Spinal cord (tissue), 10 donors: ENCODE results near the gene FAP. TPM values are rescaled to one million over a fixed set of nuclear protein-coding genes. Genes with fewer than 3 reads are reported as not detected.

ENCODE experiments used
- DNase-seq, 6 donors: peaks; one replicate each; pipeline versions ENCODE4 v3.0.0 to v3.0.0-alpha.2; 2013 to 2015; ENCODE audit warnings: low spot score in 6 of 6, low read depth in 4 of 6
- H3K27ac ChIP-seq: one replicate; pipeline ENCODE4 v1.5.1; 2013; ENCODE audit warnings: low read depth, low read length, control low read depth
- H3K27me3 ChIP-seq: one replicate; pipeline ENCODE4 v1.6.1; 2013; ENCODE audit warnings: low read length; ENCODE audit not compliant: control insufficient read depth, insufficient read depth
- H3K36me3 ChIP-seq: one replicate; pipeline ENCODE4 v1.6.1; 2013; ENCODE audit warnings: low read length; ENCODE audit not compliant: control insufficient read depth, insufficient read depth
- H3K4me1 ChIP-seq: one replicate; pipeline ENCODE4 v1.6.1; 2013; ENCODE audit warnings: low read length; ENCODE audit not compliant: control insufficient read depth, insufficient read depth
- H3K4me3 ChIP-seq: one replicate; pipeline ENCODE4 v1.5.1; 2013; ENCODE audit warnings: low read depth, low read length, control low read depth
- H3K9me3 ChIP-seq: one replicate; pipeline ENCODE4 v1.6.1; 2013; ENCODE audit warnings: low read length; ENCODE audit not compliant: control insufficient read depth, insufficient read depth
- WGBS: methylation state at CpG from one replicate; pipeline ENCODE4 v1.1.5; 2013; ENCODE audit warnings: missing lambda C conversion rate; ENCODE audit not compliant: insufficient coverage; 5-methylcytosine and 5-hydroxymethylcytosine counted together
- polyA plus RNA-seq, 2 donors: library from polyadenylated mRNA; unstranded; fragments of 120-200 nt; gene quantifications; one replicate each; pipeline ENCODE4 v1.2.1, GENCODE V29; 2013; ENCODE audit not compliant: insufficient read length in 2 of 2
- total RNA-seq, 2 donors: library from RNA; depleted of rRNA in 1 of 2; stranded (reverse); fragments of 120-200 nt in 1 of 2; fragments of >200 nt in 1 of 2; gene quantifications; one replicate each; pipeline versions ENCODE4 v1.2.3 to v1.2.4, GENCODE V29; 2013 to 2014
- donor health status: healthy.

Gene FAP
- total and polyA plus RNA-seq, 4 donors: 10.2 to 27.6 (median 17.3) TPM

DNA sequence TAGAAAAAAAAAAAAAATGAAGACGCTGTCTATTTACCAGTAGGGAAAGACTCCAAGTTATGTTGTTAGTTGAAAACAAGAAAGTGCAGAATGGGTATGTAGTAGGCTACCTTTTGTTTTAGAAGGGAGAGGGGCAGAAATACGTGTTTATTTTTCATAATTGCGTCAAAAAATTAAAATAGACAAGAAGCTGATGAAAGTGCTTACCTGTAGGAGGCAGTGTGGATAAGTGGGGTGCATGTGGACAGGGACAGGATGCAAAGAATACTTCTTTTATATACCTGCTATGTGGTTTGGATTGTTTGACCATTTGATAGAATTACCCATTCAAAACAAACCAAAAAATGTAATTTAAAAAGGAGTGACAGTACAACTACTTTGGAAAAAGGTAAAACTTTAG is 88.2 kb downstream of the FAP start:
- no peak overlapping the region for H3K27ac ChIP-seq
- H3K9me3 ChIP-seq: no peaks in the 10 kb centered on the region
- H3K36me3 ChIP-seq: no peaks in the 10 kb centered on the region
- H3K27me3 ChIP-seq: no peaks in the 10 kb centered on the region
- no peaks in the 10 kb centered on the region for H3K4me1 ChIP-seq
- DNase-seq: no peak
- WGBS: 90% methylated on average over 2 of the region's 3 CpGs
- H3K4me3 ChIP-seq: no peak overlapping the region

DNA sequence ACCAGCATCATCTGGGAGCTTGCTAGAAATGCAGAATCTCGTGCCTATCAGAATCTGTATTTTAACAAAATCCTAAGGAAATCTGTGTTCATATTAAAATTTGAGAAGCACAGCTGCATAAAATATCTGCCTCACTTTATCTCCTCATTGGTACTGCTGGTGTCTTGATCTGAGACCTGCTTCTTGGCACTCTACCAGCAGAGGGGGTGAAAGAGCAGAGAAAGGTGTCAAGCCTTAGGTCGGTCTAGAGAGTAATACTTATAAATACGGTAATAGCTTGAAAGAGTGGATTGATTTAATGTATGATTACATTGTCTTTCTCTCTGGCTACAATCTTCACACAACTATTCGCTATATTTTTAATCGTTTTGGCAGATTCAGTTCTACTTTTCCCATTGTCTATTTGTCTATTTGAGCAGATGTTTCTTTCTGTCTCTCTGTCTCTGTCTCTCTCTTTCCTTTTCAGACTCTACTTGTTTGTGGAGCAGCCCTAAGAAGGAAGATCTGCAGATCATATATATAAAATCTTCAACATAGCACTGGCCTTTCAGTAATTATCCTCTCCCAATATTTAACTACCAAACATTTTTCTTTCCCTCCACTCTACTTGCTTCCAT is 89.5 kb downstream of the FAP start:
- H3K27ac ChIP-seq: no peak overlapping the region
- H3K9me3 ChIP-seq: no peaks in the 10 kb centered on the region
- peak in 4 of 6 donors; percentile 0 to 56 (median 12) for DNase-seq
- H3K36me3 ChIP-seq: no peaks in the 10 kb centered on the region
- no peaks in the 10 kb centered on the region for H3K4me1 ChIP-seq
- no peaks in the 10 kb centered on the region for H3K27me3 ChIP-seq
- 0% methylated on average over 1 of the region's 5 CpGs for WGBS
- H3K4me3 ChIP-seq: no peak overlapping the region

DNA sequence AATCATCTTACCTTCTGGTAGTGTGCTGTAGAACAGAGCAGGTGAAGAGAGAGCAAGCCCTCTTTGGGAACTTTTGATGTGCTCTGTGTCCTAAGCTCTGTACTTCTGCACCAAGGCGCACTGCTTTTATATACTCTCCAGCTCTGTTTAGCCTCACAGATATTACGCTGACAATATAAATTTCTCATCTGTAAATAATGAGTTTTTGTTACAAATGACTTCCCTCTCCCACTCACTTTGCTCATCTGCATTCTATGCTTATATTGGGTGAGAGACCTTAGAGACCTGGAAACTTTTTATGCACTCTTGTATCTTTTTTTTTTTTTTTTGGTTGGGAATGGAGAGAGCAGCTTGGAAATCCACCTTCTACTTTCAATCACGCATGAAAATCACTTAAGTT is 91.1 kb downstream of the FAP start, which contains the start of gene GCG:
Gene GCG (minus strand): TSS at position 101 of the 400 bp plus-strand sequence. CDS start 3,069 bp downstream, outside the sequence.
- Histone ChIP-seq H3K9me3 (no peaks in the 10 kb centered on the region), H3K27me3 (no peaks in the 10 kb centered on the region), H3K4me3 (no peak within 1 kb of the TSS), H3K36me3 (no peaks in the 10 kb centered on the region), H3K27ac (no peak within 1 kb of the TSS), H3K4me1 (no peaks in the 10 kb centered on the region)
- DNase-seq: no peak
- WGBS: no CpG with 5 or more reads among the region's 3 CpGs

DNA sequence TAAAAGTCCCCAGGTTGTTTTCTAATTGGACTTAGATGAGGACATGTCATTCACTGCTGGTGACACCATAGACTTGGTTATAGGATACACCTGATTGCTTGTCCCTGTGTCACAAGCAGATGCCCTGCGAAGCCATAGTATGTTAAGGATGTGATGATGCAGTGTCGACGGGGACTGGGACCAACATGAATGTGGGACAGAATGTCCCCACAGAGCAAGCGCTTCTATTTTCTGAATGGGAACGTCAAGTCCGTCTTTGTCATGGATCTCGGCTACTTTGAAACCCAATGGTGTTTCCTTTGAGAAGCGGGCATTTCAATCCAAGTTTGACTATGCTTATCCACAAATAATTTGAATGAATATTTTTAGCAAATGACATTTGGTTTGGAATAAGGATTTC is 93.3 kb downstream of the FAP start:
- Histone ChIP-seq H3K27me3 (no peaks in the 10 kb centered on the region), H3K9me3 (no peaks in the 10 kb centered on the region), H3K4me3 (no peak overlapping the region), H3K36me3 (no peaks in the 10 kb centered on the region), H3K4me1 (no peaks in the 10 kb centered on the region), H3K27ac (no peak overlapping the region)
- 67% methylated on average over 6 of the region's 8 CpGs for WGBS
- peak in 1 of 6 donors; percentile 10 for DNase-seq

DNA sequence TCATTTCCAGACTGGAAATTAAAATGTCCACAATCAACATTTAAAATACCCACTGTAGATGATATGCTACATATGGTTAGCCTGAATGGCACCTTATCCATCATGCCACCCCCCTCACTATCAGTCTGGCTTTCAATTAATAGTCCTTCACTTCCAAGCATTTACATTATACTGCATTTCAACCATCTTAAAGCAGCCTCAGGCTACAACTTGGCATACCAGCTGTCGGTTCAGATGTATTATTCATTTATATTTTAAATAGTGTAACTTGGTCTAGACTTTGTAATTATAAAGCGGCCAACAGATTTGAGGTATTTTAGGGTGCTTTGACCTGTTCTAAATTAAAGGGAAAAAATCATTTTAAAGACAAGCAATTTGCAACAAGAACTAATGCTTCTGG is 93.8 kb downstream of the FAP start:
- no peaks in the 10 kb centered on the region for H3K27me3 ChIP-seq
- no CpG with 5 or more reads among the region's 2 CpGs for WGBS
- peak in 2 of 6 donors; percentile 25 to 67 for DNase-seq
- no peaks in the 10 kb centered on the region for H3K9me3 ChIP-seq
- no peak overlapping the region for H3K4me3 ChIP-seq
- H3K36me3 ChIP-seq: no peaks in the 10 kb centered on the region
- H3K27ac ChIP-seq: no peak overlapping the region
- no peaks in the 10 kb centered on the region for H3K4me1 ChIP-seq

DNA sequence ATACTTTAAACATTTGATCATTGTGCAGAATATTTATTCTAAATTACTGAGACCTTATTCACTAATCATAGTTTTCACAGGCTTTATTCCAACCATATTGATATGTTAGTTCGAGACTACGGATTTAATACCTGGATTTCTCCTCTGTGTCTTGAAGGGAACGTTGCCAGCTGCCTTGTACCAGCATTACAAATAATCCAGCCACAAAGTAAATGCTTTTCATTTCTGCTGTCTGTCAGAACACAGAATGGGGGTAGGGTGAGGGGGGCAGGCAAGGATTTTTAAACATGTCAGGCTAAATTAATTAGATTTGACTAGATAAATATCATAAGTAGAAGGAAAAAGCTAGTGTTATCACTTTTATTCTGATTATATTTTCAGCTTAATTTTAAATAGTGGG is 94.3 kb downstream of the FAP start:
- H3K36me3 ChIP-seq: no peaks in the 10 kb centered on the region
- H3K4me3 ChIP-seq: no peak overlapping the region
- no peaks in the 10 kb centered on the region for H3K27me3 ChIP-seq
- H3K4me1 ChIP-seq: no peaks in the 10 kb centered on the region
- H3K9me3 ChIP-seq: no peaks in the 10 kb centered on the region
- WGBS: no CpG with 5 or more reads among the region's 3 CpGs
- peak in 1 of 6 donors; percentile 7 for DNase-seq
- no peak overlapping the region for H3K27ac ChIP-seq

DNA sequence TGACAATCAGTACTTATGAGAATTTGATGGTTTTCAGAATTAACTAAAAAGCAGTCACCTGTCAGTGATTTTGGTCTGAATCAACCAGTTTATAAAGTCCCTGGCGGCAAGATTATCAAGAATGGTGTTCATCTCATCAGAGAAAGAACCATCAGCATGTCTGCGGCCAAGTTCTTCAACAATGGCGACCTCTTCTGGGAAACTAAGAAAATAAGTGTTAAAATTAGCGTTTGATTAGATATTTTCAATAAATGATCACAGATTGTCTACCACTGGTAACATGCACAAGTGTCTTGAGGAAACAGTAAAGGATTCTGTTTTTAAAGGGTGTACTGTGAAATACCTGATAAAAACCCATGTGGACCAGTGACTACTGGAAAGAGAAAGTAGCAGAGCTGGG is 99.3 kb downstream of the FAP start:
- DNase-seq: no peak
- 100% methylated on average over 1 of the region's 4 CpGs for WGBS

DNA sequence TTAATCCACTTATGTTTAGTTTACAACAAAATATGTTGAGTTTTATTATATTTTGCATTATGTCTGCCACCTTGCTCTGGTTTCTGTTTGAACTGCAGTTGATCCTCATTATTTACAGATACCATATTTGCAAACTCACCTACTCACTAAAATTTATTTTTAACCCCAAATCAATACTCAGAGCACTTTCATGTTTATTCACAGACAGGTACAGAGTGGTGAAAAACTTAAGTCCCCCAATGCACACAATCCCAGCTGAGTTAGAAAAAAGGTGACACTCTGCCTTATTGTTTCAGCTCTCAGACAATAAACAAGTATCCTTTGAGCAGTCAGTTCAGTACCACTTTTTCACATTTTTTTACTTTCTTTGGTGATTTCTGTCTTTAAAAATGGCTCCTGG is 104.9 kb downstream of the FAP start:
- Histone ChIP-seq H3K4me3 (no peak overlapping the region), H3K36me3 (no peaks in the 10 kb centered on the region)

More for the DNA sequence above, 99.3 kb downstream of the FAP start:
- no peaks in the 10 kb centered on the region for H3K9me3 ChIP-seq
- no peak overlapping the region for H3K4me3 ChIP-seq
- no peaks in the 10 kb centered on the region for H3K27me3 ChIP-seq
- H3K4me1 ChIP-seq: no peaks in the 10 kb centered on the region
- no peak overlapping the region for H3K27ac ChIP-seq
- H3K36me3 ChIP-seq: no peaks in the 10 kb centered on the region

DNA sequence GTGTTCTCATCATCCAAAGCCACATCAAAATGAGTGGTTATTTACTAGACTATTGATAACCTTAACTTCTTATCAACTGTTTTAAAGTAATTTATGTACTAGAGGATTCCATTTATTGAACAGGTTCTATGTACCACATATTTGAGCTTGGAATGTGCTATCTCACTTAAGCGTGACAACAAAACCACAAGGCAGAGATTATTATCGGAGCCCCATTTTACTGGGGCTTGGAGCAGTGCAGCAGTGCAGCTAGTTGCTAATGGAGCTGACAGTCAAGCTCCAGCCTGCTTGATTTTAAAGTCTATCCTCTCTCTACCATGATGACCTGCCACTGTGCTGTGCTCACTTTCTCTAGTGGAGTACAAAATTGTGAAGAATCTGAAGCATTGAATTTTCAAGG is 115.8 kb downstream of the FAP start:
- Histone ChIP-seq H3K27me3 (no peaks in the 10 kb centered on the region), H3K27ac (no peak overlapping the region), H3K4me1 (no peaks in the 10 kb centered on the region), H3K9me3 (peaks cover 3% of the 10 kb centered on the region), H3K36me3 (no peaks in the 10 kb centered on the region), H3K4me3 (no peak overlapping the region)
- no peak for DNase-seq
- WGBS: 94% methylated on average over 2 of the region's 2 CpGs

More for the DNA sequence above, 104.9 kb downstream of the FAP start:
- no peak for DNase-seq
- H3K4me1 ChIP-seq: no peaks in the 10 kb centered on the region
- no peak overlapping the region for H3K27ac ChIP-seq
- no peaks in the 10 kb centered on the region for H3K27me3 ChIP-seq
- no peaks in the 10 kb centered on the region for H3K9me3 ChIP-seq

DNA sequence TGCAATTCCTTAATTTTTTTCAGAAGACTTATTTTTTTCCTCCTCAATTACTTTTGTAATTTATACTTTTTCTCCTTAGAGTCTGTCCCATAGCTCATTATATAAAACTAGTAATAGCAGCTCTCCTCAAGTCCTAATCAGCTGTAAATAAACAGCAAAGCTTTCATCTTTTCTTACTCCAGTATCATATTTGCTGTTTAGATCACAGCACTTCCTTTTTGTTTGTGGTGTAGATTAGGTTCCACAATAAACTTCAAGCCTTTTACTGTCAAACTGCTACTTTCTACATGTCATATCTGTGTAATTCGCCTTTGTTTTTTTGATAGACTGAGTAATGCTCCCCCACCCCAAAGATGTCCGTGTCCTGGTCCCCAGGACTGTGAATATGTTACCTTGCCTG is 116.7 kb downstream of the FAP start:
- Histone ChIP-seq H3K36me3 (no peaks in the 10 kb centered on the region), H3K9me3 (peaks cover 3% of the 10 kb centered on the region), H3K27ac (no peak overlapping the region), H3K4me3 (no peak overlapping the region), H3K27me3 (no peaks in the 10 kb centered on the region), H3K4me1 (no peaks in the 10 kb centered on the region)
- WGBS: no CpG with 5 or more reads among the region's 2 CpGs
- no peak for DNase-seq
